Renal pelvis (tissue), 4 donors: ENCODE data around the gene RNF8. TPM values are rescaled to one million over a fixed set of nuclear protein-coding genes. Genes with fewer than 3 reads are reported as not detected.
A peak's percentile ranks its signal among the peaks of the same experiment; 100 is the strongest.
"Not testable (repeated sequence)": the region's sequence is repeated elsewhere in the genome, so short reads cannot be mapped to it uniquely, and the experiment has no call there.

ENCODE experiments used
- DNase-seq: peaks from one replicate; pipeline ENCODE4 v3.0.0-alpha.2; 2013
- polyA plus RNA-seq, 3 donors: library from polyadenylated mRNA; unstranded; fragments of 120-200 nt; gene quantifications; one replicate each; pipeline ENCODE4 v1.2.1, GENCODE V29; 2013; ENCODE audit not compliant: insufficient read length in 3 of 3

RNF8 gene
- polyA plus RNA-seq, 3 donors, result 26.6 to 31.2 (median 27.7) TPM

DNA sequence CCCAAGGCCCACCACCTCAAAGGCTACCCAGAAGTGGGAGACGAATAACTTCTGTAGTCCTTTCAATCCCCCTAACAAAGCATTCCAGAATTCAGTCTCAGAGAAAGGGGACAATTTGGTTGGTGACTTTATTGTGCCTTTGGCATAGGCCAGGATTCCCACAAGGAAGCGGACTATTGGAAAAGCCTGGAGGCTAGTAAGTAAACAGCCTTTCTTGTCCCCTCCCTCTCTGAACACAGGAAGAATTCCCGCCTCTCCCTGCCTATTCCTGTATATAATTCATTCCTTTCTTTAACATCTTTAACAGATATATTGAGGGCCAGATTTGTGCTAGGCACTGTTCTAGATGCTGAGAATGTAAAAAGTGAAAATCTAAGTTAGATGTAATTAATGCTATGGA is 36.1 kb downstream of the RNF8 start:
- DNase-seq, result no peak

DNA sequence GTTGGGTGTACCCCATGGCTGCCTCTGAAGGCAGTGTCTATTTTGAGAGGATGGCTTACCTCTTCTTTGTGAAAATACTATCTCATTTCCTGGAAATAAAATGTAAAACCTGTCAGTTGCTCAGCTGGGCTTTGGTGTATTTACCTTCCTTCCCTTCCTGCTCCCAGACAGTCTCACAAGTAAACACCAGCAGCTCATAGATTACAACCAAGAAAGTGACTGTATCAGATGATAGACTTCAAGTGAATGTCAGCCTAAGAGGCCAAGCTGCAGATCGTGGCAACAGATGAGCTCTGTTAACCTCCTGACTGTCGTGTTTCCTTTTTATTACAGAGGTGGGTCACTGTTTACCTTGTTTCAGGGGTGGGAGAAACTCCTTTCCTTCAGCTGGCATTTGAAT is 37.3 kb downstream of the RNF8 start:
- no peak for DNase-seq

DNA sequence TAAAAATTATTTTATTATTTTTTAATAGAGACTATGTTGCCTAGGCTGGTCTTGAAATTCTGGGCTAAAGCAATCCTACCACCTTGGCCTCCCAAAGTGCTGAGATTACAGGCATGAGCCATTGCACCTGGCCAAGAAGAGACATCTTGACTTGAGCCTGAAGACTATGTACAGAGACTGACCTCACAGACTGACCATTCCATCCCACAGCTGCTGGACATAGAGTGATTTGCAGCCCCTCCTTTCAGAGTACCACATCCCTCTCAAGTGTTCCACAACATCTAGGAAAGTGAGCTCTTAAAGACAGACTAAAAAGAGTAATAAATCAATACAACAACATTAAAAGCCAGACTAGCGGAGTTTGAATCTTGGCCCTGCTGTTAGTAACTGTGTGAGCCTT is 39.0 kb downstream of the RNF8 start:
- no peak for DNase-seq

DNA sequence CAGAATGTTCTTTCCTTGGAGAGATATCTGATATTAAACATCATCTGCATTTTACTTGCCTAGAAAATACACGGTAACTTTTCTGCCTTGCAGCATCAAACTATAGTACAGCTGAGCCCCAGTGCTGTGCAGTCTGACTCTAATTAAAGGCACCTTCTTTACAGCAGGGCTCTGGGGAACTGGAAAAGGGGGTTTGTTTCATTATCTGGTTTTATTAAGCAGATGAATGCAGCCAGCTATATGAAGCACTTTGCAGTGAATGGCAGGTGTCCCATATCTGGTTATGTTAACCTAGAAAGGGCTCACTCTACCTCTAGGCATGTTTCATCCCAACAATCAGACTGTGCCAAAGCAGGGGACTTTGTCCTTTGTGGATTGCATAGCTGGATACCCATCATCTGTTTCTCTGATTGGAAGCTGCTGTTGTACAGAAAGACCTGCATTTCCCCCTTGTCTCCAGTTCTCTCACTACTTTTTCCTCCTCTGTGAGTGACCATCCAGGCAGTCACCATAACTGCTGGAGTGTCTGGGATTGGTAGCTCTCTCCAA is 39.7 kb downstream of the RNF8 start:
- DNase-seq, result no peak

DNA sequence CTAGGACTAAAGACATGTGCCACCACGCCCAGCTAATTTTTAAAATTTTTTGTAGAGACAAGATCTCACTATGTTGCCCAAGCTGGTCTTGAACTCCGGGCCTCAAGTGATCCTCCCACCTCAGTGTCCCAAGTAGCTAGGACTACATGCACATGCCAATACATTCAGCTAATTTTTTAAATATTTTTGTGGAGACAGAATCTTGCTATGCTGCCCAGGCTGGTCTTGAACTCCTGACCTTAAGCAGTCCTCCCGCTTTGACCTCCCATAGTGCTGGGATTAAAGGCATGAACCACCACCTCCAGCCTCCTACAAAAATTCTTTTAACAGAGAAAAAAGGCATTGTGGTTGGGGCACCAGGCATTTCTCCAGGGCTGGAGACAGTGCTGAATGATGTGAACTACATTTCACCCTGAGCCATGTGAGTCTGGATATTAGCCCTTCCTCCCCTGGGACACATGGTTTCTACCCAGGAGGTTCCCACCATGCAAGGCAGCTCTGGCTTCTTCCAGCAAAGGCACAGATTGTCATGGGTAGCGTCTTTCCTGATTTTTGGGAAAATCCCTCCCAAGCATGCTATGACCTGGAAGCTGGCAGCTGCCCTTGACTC is 42.9 kb downstream of the RNF8 start:
- no peak for DNase-seq

DNA sequence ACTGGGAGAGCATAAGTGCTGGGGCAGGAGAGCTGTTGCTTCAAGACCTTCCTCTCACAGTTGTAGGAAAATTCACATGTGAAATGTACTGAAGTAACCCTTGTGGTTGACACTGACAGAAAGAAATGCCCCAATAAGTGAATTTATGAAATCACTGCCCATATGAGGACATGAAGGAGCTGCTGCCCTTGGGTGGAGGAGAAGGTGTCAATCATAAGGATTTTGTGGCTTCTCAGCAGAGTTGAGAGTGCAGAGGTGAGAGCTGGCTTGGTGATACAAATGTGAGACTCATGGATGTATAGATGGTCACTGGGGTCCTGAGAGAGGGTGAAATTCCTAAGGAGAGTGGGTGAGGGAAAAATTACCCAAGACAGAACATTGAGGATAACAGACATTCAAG is 45.3 kb downstream of the RNF8 start:
- no peak for DNase-seq

DNA sequence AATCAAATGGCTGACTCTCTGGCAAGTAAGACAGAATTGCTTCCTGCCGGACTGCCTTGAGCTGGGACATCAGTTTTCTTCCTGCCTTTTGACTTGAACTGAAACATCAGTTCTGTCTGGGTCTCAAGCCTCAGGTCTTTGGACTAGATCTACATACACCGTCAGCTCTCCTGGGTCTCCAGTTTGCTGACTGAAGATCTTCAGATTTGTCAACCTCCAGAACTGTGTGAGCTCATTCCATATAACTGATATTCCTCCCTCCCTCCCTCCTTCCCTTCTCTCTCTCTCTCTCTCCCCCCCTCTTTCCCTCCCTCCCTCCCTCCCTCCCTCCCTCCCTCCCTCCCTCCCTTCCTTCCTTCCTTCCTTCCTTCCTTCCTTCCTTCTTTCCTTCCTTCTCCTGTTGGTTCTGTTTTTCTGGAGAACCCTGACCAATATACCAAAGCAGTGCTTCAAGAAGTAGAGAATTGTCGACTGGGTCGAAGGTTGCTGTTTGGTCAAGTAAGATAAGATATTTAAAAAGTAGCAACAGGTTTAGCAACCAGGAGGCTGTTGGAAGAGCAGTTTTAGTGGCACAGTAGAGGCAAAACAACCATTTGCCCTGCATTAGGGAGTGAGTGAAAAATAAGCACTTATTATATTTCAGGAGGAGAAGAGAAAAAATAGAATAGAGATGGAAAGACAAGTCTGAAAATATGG is 46.2 kb downstream of the RNF8 start:
- DNase-seq, result no peak

DNA sequence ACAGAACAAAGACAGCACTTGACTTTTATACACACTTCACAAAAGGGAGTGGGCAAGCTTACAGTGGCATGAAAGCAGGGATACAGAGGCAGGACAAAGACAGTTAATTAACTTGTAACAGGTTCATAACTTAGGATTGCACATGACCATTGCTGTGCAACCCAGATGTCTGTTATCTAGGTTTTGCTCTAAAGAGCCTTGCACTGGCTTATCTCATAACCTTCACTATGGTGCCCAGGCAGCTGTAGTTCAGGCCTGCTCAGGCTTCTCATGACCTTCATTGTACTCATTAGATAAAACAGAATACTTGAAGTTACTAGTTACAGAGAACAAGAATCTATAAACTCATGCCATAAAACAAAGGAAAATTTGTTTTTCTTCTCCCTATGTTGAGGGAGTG is 47.9 kb downstream of the RNF8 start:
- not testable (repeated sequence) for DNase-seq

DNA sequence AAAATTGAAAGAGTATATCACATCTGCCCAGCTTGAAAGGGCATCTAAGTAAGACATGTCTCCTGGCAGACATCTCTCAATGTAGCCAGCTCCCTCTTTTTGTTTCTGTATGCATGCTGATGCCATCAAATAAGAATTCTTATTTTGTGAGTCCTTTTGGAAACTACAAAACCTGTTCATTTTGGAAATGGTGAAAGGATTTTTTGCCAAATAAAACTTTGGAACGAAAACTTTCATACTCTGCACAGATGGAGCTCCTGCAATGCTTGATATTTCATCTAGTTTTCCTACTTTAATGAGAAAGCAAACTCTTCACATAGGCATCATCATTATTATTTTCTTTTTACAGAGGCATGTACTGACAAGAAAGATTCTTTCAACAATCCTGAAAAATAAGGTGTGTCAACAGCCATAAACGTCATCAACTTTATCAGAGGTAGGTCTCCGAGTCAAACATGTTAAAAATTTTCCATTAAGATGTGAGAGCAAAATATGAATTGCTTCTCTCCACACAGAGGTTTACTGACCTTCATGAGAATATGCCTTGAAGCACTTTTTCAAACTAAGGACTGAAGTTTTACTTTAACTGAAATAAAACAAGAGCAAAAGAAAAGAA is 53.1 kb downstream of the RNF8 start:
- no peak for DNase-seq

DNA sequence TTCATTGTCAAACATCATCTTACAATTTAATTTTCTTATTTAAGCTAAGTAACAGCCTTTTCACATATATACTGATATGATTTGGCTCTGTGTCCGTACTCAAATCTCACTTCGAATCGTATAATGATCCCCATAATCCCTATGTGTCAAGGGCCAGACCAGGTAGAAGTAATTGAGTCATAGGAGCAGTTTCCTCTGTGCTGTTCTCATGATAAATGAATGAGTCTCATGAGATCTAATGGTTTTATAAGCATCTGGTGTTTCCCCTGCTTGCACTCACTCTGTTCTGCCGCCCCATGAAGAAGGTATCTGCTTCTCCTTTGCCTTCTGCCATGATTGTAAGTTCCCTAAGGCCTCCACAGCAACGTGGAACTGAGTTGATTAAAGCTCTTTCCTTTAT is 54.2 kb downstream of the RNF8 start:
- no peak for DNase-seq

DNA sequence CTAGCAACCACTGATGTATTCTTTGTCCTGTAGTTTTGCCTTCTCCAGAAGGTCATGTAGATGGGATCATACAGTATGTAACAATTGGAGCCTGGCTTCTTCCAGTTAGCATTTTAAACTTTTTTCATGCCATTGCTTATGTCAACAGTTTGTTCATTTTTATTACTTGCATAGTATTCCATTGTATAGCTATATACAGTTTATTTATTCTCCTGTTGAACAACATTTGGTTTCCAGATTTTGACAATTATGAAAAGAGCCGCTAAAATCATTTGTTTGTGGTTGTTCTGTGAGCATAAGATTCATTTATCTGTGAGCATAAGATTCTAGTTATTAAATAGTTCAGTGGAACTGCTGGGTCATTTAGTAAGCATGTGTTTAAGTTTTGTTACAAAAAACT is 55.7 kb downstream of the RNF8 start:
- no peak for DNase-seq

DNA sequence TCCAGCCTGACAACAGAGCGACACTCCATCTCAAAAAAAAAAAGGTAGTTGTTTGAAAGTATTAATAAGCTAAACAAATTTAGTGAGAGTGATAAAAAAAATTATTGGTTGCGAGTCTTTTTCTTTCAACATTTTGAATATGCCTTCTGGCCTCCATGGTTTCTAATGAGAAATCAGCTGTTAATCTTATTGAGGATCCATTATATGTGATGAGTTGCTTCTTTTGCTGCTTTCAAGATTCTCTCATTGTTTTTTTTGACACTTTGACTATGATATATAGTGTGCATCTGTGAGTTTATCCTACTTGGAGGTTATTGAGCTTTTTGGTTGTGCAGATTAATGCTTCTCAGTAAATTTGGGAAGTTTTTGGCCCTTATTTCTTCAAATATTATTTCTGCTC is 63.6 kb downstream of the RNF8 start:
- DNase-seq, result no peak

DNA sequence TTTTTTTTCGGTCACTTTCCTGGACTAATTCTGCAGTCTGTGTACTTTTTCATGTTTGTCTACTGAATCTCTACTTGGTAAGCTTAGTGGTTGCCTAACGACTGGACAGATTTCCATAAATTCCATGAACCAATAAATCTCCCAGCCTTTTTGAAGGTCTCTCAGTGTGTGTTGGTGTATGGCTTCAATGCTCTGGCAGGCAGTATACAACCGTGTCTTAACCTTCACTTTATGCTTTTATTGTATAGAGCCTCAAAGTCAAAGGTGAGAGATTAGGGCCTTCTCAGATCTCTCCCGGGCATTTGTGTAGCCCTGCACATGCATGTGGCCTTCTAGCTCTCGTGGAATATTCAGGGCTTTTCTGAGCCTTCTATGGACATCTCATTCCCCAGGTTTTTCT is 64.9 kb downstream of the RNF8 start:
- no peak for DNase-seq

DNA sequence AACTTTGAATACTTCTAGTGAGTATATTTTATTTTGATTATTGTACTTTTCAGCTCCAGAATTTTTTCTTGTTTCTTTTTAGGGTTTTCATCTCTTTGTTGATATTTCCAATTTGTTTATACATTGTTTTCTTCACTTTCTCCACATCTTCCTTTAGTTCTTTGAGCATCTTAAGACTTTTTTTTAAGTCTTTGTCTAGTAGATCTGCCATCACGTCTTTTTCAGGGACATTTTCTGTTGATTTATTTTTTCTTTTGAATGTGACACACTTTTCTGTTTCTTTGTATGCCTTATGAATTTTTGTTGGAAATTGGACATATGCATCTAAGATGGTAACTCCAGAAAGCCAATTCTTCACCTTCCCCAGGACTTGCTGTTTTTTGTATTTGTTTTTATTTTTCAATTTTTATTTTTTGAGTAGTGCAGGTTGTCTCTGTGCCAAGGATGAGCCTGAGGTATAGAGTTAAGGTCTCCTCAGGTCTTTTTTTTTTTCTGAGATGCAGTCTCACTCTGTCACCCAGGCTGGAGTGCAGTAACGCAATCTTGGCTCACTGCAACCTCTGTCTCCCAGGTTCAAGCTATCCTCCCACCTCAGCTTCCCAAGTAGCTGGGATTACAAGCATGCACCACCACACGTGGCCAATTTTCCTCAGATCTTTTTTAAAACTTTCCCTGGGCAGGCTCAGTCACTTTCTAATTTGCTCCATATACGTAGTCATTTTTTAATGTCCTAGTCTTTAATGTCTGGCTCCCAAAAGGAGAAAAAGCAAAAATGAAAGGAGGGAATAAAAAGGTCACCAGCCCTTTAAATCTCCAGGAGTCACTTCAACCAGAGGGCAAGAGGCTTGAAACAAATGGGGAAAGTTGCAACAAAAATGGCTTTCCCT is 72.5 kb downstream of the RNF8 start:
- no peak for DNase-seq

DNA sequence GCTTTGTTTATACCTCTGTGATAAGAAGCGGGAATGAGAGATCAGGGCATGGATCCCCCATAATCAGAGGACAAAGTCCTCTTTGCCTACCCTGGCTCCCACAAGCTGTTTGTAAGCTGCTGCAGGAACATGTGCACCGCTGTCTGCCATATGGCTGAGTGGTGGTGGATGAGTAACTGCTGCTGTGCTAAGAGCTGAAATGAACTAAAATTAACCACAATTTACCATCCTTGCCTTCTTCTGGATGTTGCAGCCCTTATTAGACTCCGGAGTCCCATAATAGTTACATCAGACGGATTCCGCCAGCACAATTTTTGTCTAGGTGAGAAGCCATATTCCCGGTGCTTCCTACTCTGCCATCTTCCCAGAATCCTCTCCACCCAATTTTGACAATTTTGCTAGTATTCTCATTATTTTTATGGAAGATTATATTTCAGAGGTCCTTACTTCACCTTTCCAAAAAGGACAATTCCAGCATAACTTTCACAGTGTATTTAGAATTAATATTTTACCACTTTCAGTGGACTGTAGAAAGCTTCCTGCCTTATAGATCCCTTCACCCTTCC is 73.2 kb downstream of the RNF8 start:
- no peak for DNase-seq

DNA sequence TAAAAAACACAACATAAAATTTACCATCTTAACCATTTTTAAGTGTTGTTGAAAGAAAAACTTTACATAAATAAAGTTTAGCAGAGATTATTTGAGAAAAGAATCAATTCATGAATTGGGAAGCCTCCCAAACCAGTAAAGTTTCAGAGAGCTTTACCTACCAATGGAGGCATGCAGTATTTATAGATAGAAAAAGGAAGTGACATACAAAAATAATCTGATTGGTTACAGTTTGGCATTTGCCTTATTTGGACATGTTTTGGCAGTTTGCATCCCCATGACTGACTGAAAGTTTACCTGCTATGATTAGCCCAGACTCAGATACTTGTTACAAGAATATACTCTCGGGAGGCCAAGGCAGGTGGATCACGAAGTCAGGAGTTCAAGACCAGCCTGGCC is 75.6 kb downstream of the RNF8 start:
- DNase-seq, result no peak

DNA sequence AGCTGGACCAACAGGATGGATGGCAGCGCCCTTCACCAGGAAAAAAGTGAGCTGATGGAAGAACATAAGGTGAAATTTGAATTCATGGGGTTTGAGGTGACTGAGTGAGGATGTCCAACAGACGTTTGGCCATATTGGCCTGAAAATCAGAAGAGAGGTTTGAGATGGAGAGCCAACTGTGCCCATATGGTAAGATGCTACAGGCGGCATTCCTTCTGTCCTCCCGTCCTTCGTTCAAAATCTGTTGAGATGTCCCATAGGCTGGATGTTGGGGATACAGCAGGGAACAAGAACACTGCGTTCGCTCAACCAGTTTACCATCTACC is 78.8 kb downstream of the RNF8 start:
- DNase-seq, result no peak

DNA sequence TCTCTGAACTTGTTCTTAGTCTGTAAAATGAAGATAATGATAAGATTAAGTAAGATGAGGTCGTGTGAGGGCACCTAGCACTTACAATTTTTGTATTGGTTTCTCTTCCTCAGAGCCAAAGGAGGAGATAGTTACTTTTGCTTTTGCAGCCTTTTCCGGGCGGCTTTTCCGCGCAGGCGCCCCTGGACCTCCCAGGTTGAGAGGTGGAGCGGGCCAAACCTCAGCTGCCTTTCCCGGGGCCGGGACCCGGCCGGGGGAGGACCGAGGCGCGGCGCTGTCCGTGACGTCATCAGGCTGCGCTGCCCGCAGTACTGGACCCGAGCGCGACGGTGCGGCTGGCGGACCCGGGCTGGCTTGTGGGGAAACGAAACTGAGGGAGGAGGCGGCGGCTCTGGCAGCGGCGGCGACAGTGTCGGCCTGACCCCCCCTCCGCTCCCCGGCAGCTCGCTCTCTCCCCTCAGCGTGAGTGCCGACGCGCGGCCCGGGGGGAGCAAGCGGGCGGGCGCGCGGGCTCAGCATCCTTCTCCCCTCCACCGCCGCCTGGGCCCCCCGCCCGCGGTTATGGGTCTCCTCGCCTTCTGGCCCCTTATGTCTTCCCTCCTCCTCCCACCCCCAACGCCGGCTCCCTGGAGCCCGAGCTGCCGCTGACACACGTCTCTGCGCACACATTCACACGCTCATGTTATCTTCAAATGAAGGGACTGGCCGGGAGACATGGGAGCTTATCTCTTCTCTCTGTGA is 79.3 kb downstream of the RNF8 start, which contains the start of gene CMTR1:
Gene CMTR1, plus strand, starts transcription at position 306 of the 741 bp plus-strand sequence. CDS start 2,409 bp downstream, outside the sequence.
- peak; percentile 87 for DNase-seq

DNA sequence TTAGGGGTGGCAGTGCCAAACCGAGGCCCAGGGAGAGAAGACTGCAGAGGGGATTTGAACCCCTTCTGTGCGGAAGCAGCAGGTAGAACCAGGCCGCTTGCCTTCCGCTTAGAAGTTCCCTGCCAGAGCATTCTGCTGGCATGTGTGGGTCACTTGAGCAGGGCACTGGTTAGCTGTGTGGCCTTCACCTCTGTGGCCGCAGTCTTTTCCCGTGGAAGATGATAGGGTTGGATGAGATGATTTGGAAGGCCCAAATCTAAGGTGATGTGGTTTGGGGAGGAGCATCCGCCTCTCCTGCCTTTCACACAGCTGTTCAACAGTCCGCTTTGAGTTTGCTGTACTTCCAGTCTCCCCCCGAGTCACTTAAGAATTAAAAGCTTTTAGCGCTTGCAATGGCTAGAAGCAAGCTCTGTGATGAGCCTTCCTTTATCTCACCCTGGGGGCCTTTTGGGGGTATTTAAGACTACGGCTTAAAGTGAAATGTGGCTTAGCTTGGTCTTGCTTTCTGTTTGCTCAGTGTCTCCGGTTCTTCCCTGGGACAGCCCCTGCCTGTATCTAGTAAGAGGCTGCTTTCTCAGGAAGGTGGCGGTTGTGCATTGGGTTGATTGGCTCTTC is 80.0 kb downstream of the RNF8 start:
- DNase-seq, result no peak

DNA sequence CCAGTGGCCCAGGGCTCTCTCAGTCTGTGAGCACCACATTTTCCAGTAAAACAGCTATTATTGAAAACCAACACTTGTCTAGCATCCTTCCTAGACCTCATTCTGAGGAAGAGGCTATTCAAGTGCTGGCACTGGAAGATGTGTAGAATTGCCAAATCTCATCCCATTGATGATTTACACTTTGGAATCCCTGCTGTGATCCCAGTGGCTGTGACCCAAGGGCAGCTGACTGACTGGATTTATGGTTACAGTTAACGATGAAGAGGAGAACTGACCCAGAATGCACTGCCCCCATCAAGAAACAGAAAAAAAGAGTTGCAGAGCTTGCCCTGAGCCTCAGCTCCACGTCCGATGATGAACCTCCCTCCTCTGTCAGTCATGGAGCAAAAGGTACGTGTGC is 81.6 kb downstream of the RNF8 start:
- DNase-seq, result no peak

DNA sequence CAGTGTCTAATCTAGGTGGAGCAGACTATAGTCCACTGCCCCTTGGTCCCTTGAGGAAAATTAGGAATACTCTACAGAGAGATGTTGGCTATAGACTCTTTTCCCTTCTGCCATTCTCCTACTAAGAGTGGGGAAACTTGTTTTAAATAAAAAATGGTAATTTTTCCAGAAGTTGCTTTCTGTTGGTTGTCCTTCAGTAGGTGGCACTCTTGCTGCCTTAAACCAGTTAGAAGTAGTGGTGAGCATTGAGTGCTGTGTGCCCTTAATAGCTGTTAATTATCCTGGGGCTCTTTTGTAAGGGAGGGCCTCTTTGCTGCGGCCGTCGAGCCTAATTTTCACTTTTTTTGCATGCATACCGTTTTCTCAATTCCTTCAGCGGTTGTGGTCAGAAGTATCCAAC is 82.0 kb downstream of the RNF8 start:
- DNase-seq, result no peak
